CD4-positive, CD25-positive, alpha-beta regulatory T cell (primary cell): ENCODE data around the gene ZFP92. TPM values are rescaled to one million over a fixed set of nuclear protein-coding genes. Genes with fewer than 3 reads are reported as not detected.
"Not testable (repeated sequence)": the region's sequence is repeated elsewhere in the genome, so short reads cannot be mapped to it uniquely, and the experiment has no call there.

Source experiments
- ATAC-seq, 2 donors: fragments of 150-1000 bp; cut with Tn5 transposase; one replicate each; pipeline ENCODE4 v1.10.0; 2021; ENCODE audit warnings: low read depth in 2 of 2, moderate number of reproducible peaks in 2 of 2, moderate library complexity in 1 of 2
- DNase-seq, 3 donors: peaks; one replicate each; pipeline versions ENCODE4 v3.0.0 to v3.0.0-alpha.2; 2012 to 2022; ENCODE audit warnings: mixed read lengths in 1 of 3
- H3K27ac ChIP-seq: one replicate; pipeline ENCODE4 v1.7.0; 2013; ENCODE audit warnings: mild to moderate bottlenecking, low read length; ENCODE audit not compliant: insufficient read depth, poor library complexity, severe bottlenecking
- H3K27me3 ChIP-seq: one replicate; pipeline ENCODE4 v1.7.0; 2013; ENCODE audit warnings: low read length; ENCODE audit not compliant: control insufficient read depth, insufficient read depth
- H3K36me3 ChIP-seq: one replicate; pipeline ENCODE4 v1.7.0; 2013; ENCODE audit warnings: mild to moderate bottlenecking, low read length, moderate library complexity; ENCODE audit not compliant: control insufficient read depth, insufficient read depth
- H3K4me1 ChIP-seq: 2 replicates; pipeline ENCODE4 v1.7.0; 2013; ENCODE audit warnings: mild to moderate bottlenecking, low read length; ENCODE audit not compliant: insufficient read depth, control insufficient read depth, poor library complexity, severe bottlenecking
- H3K4me3 ChIP-seq: one replicate; pipeline ENCODE4 v1.7.0; 2013; ENCODE audit warnings: low read depth, mild to moderate bottlenecking, low read length, moderate library complexity
- H3K9me3 ChIP-seq, 2 experiments: 1 replicate in 1 of 2; 2 replicates in 1 of 2; pipeline ENCODE4 v1.7.0; 2013; ENCODE audit warnings: low read length in 2 of 2, mild to moderate bottlenecking in 1 of 2, moderate library complexity in 1 of 2; ENCODE audit not compliant: control insufficient read depth in 2 of 2
- H3K27ac Mint-ChIP-seq, 3 donors: one replicate each; pipeline ENCODE4 v1.8.0; 2020 to 2022; ENCODE audit warnings: mild to moderate bottlenecking in 3 of 3, mixed read lengths in 3 of 3, moderate library complexity in 2 of 3
- H3K27me3 Mint-ChIP-seq: one replicate; pipeline ENCODE4 v1.8.0; 2022; ENCODE audit warnings: mild to moderate bottlenecking, mixed read lengths
- H3K36me3 Mint-ChIP-seq: one replicate; pipeline ENCODE4 v1.8.0; 2020; ENCODE audit warnings: mixed read lengths
- H3K4me1 Mint-ChIP-seq, 4 donors: one replicate each; pipeline ENCODE4 v1.8.0; 2020 to 2022; ENCODE audit warnings: mixed read lengths in 4 of 4, mild to moderate bottlenecking in 1 of 4
- H3K4me3 Mint-ChIP-seq, 4 donors: one replicate each; pipeline ENCODE4 v1.8.0; 2020 to 2022; ENCODE audit warnings: mild to moderate bottlenecking in 4 of 4, mixed read lengths in 4 of 4, moderate library complexity in 3 of 4
- H3K9me3 Mint-ChIP-seq, 7 donors: one replicate each; pipeline ENCODE4 v1.8.0; 2020 to 2022; ENCODE audit warnings: mixed read lengths in 7 of 7, mild to moderate bottlenecking in 3 of 7, moderate library complexity in 2 of 7
- polyA plus RNA-seq, 4 donors: library from polyadenylated mRNA; unstranded; fragments of 300-500 nt; fragmentation: Illumina TruSeq; gene quantifications; one replicate each; pipeline ENCODE4 v1.2.3, GENCODE V29; 2021
- total RNA-seq: library from RNA; stranded (reverse); gene quantifications from one replicate; pipeline ENCODE4 v1.2.3, GENCODE V29; 2022

ZFP92 gene
- total and polyA plus RNA-seq, 5 donors from 2014 or later = 0.03 to 0.22 (median 0.10) TPM; not detected in 1

GRCh38 chrX:153387987-153388721 is 23.1 kb upstream of the ZFP92 start:
- peaks cover 0 to 1% (median 0%) of the 10 kb centered on the region in 7 donors for H3K9me3 Mint-ChIP-seq
- Histone ChIP-seq H3K4me3 (no peak overlapping the region), H3K27me3 (no peaks in the 10 kb centered on the region), H3K27ac (no peak overlapping the region), H3K9me3 (no peaks in the 10 kb centered on the region), H3K4me1 (no peaks in the 10 kb centered on the region), H3K36me3 (no peaks in the 10 kb centered on the region)
- ATAC-seq (no peak), DNase-seq (no peak)
- H3K27me3 Mint-ChIP-seq = no peaks in the 10 kb centered on the region
- H3K27ac Mint-ChIP-seq = no peak overlapping the region
- no peaks in the 10 kb centered on the region for H3K4me1 Mint-ChIP-seq
- no peaks in the 10 kb centered on the region for H3K36me3 Mint-ChIP-seq
- no peak overlapping the region for H3K4me3 Mint-ChIP-seq

DNA sequence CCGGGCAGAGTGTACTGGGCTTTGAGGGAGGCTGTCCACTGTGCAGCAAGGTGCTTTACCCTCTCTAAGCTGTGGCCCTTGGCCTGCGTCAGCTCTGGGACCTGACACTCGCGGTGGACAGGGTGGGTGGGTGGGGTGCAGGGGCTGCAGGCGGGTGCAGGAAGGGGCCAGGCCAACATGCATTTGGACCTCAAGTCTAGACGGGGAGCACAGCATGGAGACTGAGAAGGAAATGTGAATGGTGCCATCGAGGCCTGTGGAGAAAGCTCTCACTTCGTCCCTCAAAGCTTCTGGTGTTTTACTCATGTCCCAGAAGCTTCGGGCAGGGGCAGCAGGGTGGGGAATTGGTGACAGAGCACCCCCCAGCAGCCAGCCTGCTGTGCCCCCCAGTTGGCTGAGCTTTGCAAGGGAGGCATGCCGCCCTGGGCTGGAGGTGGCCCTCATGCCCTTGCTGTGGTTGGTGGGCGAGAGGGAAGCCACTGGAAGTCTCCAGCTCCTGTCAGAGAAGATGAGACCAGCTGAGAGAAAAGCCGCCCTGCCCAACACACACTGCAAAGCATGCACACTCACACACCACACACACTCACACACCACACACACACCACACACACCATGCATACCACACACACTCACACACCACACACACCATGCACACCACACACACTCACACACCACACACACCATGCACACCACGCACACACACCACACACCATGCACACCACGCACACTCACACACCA is 22.4 kb upstream of the ZFP92 start:
- Mint-ChIP-seq H3K9me3 (peaks cover 0 to 1% (median 0%) of the 10 kb centered on the region in 7 donors), H3K4me1 (no peaks in the 10 kb centered on the region), H3K36me3 (no peaks in the 10 kb centered on the region), H3K4me3 (no peak overlapping the region), H3K27ac (no peak overlapping the region), H3K27me3 (no peaks in the 10 kb centered on the region)
- H3K4me3 ChIP-seq = no peak overlapping the region
- no peak overlapping the region for H3K27ac ChIP-seq
- DNase-seq = no peak
- H3K36me3 ChIP-seq = no peaks in the 10 kb centered on the region
- H3K27me3 ChIP-seq = no peaks in the 10 kb centered on the region
- no peaks in the 10 kb centered on the region for H3K9me3 ChIP-seq
- no peaks in the 10 kb centered on the region for H3K4me1 ChIP-seq
- no peak for ATAC-seq

- H3K9me3 Mint-ChIP-seq, H3K9me3 ChIP-seq, H3K27me3 ChIP-seq, H3K27ac Mint-ChIP-seq, H3K4me1 ChIP-seq, H3K4me3 ChIP-seq, H3K36me3 ChIP-seq, DNase-seq, H3K4me1 Mint-ChIP-seq, H3K27me3 Mint-ChIP-seq, ATAC-seq, H3K27ac ChIP-seq, H3K4me3 Mint-ChIP-seq, H3K36me3 Mint-ChIP-seq: not testable (repeated sequence)
Observed at GRCh38 chrX:153389460-153389768, 21.9 kb upstream of the ZFP92 start.

DNA sequence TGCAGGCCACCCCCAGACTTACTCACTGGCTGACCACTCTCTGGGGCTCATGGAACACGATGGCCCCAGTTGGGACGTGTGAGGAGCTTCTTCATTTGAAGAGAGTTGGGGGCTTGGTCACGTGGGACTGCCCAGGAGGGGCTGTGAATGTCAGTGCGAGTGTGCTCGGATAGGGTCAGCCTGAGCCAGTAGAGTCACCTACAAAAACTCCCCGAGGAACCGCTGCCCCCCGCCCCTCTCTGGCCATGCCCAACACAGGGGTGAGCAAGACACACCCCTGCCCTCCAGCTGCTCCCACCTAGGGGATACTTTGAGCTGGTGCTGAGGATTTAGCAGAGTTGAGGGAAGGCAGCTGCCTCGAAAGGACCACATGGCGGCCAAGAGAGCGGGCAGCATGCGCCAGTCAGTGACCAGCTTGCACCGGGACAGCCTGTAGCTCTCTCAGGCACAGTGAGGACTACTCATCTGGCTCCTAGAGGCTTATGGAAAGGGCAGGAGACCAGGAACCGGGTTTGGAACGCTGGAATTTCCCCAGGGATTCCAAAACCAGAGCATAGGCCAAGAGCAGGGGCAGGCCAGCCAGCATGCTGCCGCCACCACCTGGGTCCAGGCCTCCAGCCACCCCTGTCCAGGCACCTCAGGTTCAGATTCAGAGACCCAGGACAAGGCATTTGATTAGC is 18.5 kb upstream of the ZFP92 start:
- Mint-ChIP-seq H3K27ac (no peak overlapping the region), H3K9me3 (peaks cover 0 to 1% (median 0%) of the 10 kb centered on the region in 7 donors), H3K4me1 (peaks cover 0 to 5% (median 0%) of the 10 kb centered on the region in 4 donors), H3K27me3 (no peaks in the 10 kb centered on the region), H3K36me3 (no peaks in the 10 kb centered on the region), H3K4me3 (no peak overlapping the region)
- Histone ChIP-seq H3K4me1 (no peaks in the 10 kb centered on the region), H3K9me3 (no peaks in the 10 kb centered on the region), H3K27me3 (no peaks in the 10 kb centered on the region), H3K27ac (no peak overlapping the region), H3K36me3 (no peaks in the 10 kb centered on the region), H3K4me3 (no peak overlapping the region)
- DNase-seq (no peak), ATAC-seq (no peak)

DNA sequence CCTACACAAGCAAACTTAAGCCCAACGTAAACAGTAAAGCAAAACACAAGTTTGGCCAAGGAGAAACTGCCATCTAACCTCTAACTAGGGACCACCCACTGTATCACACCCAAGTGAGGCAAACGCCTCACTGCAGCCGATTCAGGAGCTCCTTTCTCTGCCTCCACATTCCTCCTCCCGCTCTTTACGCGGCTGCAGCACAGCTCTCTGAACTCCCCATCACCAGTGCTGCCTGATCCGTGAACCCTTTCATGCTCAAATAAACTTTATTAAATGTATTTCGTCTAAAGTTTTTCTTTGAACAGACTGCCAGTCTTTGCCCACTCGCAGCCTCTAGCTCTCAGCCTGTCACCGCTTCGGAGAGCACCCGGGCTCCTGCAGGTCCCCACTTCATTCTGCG is 16.7 kb upstream of the ZFP92 start:
- no peak overlapping the region for H3K4me3 Mint-ChIP-seq
- Histone ChIP-seq H3K27ac (no peak overlapping the region), H3K36me3 (no peaks in the 10 kb centered on the region), H3K9me3 (no peaks in the 10 kb centered on the region), H3K4me3 (no peak overlapping the region), H3K27me3 (no peaks in the 10 kb centered on the region), H3K4me1 (no peaks in the 10 kb centered on the region)
- peaks cover 0 to 1% (median 0%) of the 10 kb centered on the region in 7 donors for H3K9me3 Mint-ChIP-seq
- H3K27ac Mint-ChIP-seq = peak overlapping the region in 1 of 3 donors; percentile 43
- peaks cover 0 to 5% (median 0%) of the 10 kb centered on the region in 4 donors for H3K4me1 Mint-ChIP-seq
- DNase-seq (no peak), ATAC-seq (no peak)
- no peaks in the 10 kb centered on the region for H3K36me3 Mint-ChIP-seq
- no peaks in the 10 kb centered on the region for H3K27me3 Mint-ChIP-seq

DNA sequence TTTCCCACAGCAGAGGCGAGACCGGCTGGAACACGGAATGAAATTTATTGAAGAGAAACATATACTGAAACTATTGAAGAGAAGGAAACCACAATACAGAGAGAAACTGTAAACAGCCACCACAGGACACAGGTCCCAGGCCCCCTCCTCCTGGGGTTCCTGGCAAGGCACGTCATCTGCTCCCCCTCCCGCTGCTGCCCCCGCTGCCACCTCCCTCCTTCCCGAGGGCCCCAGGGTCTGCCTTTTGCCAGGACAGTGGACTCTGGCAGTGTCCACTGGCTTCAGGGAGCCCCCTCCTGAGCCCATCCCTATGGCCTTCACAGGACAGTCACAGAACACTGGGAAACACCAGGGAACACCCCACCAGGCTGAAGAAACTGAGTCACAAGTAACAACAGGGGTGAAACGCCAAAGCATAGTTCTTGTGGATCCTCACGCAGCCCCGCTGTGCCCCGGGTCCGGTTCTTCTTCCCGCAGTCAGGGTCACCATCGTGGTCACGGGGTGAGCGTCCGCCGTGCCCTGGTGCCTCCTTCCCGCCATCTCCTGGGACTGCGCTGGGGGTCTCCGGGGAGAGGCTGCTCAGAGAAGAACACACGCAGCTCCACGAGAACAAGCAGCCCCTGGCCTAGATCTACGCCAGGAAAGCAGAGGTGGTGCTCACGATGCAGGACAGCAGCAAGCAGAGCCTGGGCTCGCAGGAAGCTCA is 15.5 kb upstream of the ZFP92 start:
- ATAC-seq = no peak

DNA sequence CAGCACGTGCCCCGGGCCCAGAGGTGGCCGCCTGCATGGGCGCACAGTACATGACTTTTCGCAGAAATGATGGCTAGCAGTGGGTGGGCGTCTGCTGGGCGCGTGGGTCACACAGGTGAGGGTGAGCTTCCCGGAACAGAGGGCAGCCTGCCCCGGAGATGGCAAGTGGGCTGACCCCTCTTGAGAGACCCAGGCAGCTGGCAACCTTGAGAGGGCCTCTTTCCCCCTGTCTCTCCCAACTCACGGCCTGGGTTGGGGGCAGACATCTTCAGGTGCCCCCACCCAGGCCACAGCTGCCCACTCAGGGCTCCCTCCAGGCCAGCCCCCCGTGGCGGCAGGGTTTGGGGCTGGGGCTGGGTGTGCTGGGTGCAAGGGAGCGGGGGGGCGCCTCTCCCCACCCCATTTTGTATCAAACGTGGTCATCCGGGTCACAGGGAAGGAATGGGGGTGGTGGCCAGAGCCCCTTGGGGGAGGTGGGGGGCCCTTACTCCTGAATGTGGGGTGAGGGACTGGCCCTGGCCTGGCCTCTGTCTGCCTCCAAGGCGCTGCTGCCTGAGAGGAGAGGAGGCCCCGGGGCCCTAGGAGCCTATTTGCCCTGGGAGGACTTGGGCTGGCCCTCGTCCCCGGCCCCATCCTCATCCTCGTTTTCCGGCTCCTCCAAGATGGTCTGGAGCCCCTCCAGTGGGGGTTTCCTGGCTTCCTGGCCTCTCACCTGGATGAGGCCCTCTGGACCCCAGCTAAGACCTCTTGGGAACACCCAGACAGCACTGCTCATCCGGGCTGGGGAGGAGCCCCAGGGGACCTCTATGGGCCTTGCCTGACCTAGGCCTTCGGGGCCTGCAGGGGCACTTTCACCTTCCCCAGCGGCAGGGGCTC is 14.7 kb upstream of the ZFP92 start:
- H3K36me3 Mint-ChIP-seq = no peaks in the 10 kb centered on the region
- peaks cover 0 to 2% (median 0%) of the 10 kb centered on the region in 7 donors for H3K9me3 Mint-ChIP-seq
- Histone ChIP-seq H3K27me3 (no peaks in the 10 kb centered on the region), H3K9me3 (no peaks in the 10 kb centered on the region), H3K36me3 (no peaks in the 10 kb centered on the region), H3K27ac (no peak overlapping the region), H3K4me3 (no peak overlapping the region), H3K4me1 (no peaks in the 10 kb centered on the region)
- ATAC-seq (no peak), DNase-seq (no peak)
- H3K4me1 Mint-ChIP-seq = peaks cover 0 to 7% (median 0%) of the 10 kb centered on the region in 4 donors
- H3K27me3 Mint-ChIP-seq = no peaks in the 10 kb centered on the region
- no peak overlapping the region for H3K4me3 Mint-ChIP-seq
- no peak overlapping the region for H3K27ac Mint-ChIP-seq

More for the DNA sequence above, 15.5 kb upstream of the ZFP92 start:
- Mint-ChIP-seq H3K27me3 (no peaks in the 10 kb centered on the region), H3K4me3 (no peak overlapping the region), H3K4me1 (peaks cover 0 to 7% (median 0%) of the 10 kb centered on the region in 4 donors), H3K9me3 (peaks cover 0 to 1% (median 0%) of the 10 kb centered on the region in 7 donors), H3K27ac (no peak overlapping the region), H3K36me3 (no peaks in the 10 kb centered on the region)
- Histone ChIP-seq H3K36me3 (no peaks in the 10 kb centered on the region), H3K4me3 (no peak overlapping the region), H3K27me3 (no peaks in the 10 kb centered on the region), H3K27ac (no peak overlapping the region), H3K9me3 (no peaks in the 10 kb centered on the region), H3K4me1 (no peaks in the 10 kb centered on the region)
- no peak for DNase-seq
